Ramos (cell line): ENCODE data around the gene FAM217B.

ENCODE experiments used
- in situ Hi-C: fragments of 300-500 bp; cut with MboI; formaldehyde crosslinking; loops from one replicate; pipeline ENCODE4 v1.14.3; 2022; ENCODE audit warnings: low sequenced_read_pairs; ENCODE audit not compliant: unreplicated experiment

Gene FAM217B

DNA sequence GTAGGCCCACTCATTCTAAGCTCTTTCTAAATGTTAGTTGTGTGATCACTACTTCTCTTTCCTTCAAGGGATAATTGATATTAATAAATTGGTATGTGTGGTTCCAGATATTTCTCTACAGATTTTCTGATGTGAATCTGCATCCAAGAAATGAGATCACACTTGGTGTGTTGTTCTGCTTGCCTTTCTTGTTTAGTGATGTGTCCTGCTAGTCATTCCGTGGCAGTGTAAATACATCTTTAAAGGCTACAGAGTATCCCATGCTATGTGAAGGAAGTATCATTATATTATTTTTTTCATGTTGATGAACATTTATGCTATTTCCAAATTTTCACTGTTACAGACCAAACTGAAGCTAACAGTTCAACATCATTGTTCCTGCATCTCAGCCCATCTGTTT, 31.2 kb downstream of the FAM217B start:
- in situ Hi-C loops, result no loop called here

DNA sequence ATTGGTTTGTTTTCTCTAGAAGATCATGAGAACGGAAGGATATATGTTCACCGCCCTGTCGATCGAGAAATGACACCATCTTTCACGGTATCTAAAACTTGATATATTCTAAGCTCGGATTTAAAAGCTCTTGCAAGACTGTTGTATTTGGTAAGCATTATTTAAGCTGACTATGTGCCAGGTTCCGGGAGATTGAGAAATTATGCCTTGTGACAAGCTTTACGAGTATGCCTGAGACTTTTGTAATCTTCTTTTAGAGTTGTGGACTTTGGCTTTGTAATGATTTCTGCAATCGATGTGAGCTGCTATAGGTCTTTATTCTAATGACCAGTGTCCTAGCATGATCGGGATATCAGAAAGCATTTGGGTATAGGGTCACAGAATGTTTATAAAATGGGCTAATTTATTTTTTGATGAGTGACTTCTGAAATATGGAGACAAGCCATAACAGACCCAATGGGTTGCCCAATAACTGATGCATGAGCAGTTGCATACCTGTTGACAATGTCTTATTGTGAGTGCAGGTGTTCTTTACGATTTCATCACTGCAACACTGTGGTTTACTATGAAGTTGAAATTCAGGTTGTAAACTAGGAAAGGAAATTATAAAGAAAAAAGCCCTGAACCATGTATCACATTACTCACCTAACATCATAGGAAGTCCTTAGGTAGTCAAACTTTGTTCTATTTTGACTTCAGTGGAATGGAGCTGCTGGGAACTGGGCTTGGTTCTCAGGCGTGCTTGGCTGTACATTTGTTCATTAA, 32.0 kb downstream of the FAM217B start:
- in situ Hi-C loops, result no loop called here

DNA sequence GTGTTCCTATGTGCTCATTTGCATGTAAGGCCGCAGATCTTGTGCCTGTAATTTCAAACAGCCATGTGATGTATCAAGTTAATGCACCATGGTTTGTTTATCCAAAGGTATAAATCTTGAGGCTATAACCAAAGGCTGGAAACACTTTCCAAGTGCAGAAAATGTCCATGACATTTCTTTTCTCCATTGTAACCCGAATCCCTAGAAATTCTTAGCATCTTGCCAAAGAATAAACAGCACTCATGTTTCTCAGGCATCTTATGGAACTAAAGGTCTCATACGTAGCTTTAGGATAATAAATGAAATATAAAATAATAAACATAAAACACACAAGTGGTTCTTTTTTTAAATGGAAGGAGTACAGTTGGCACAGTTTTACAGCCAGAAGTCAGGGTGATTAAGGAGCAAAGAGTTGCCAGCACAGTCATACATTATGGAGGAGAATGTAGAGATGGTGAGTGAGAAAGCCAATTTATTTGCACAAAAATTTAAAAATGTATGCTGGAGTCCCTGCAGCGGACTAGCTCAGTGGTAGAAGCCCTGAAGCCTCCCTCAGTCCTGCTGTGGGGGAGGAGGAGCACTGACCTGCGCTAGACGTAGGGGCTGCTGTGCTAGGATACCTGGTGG, 36.1 kb downstream of the FAM217B start:
- in situ Hi-C loops, result no loop called here

DNA sequence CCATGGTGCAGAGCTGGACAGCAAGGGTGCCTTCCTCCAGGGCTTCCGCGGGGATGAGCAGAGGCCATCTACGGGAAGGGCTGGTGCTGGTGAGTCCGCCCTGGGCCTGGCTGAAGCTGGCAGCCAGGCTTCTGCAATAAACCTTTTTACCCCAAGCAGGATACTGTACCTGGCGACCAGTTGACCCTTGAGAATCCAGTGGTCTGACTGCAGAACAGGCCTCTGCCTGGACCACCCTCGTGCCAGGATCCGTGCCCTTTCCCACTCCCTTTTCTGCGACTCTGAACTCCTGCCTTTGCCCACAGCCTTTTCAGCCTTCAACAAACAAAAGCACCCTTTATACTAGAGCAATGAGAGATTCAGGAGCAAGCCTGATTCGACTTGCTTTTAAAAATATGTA, 36.9 kb downstream of the FAM217B start:
- in situ Hi-C loops, result no loop called here

DNA sequence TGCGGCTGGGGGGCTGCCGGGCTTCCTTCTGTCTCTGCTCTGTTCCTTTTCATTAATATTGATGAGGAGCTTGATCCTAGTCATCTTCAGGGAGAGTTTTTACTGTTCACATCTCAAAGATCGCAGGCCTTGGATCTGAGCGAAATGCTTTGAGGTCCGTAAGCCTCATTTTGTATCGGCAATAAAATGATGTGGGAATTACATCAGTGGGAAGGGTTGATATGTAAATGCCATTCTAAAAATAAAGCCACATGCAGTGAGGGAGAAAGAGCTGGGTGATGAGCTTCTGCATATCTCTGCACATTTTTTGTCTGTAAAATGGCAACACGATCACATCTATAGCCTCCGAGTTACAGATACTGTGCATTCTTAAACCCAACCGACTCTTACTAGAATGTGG, 42.9 kb downstream of the FAM217B start:
- in situ Hi-C loops, result no loop called here

DNA sequence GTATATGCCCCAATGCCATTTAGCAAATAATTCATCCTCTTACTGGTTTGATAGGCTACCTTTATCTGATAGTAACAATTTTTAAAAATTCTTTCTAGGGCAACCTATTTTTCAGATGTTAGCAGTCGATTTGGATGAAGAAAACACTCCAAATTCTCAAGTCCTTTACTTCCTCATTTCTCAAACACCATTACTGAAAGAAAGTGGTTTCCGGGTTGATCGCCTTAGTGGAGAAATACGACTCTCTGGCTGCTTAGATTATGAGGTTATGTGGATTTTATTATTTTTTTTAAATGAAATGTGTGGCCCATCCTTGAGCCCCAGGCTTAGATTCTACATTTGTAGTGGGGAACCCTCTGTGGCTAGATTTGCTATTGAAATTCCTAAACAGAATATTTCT, 44.4 kb downstream of the FAM217B start:
- in situ Hi-C loops, result no loop called here

DNA sequence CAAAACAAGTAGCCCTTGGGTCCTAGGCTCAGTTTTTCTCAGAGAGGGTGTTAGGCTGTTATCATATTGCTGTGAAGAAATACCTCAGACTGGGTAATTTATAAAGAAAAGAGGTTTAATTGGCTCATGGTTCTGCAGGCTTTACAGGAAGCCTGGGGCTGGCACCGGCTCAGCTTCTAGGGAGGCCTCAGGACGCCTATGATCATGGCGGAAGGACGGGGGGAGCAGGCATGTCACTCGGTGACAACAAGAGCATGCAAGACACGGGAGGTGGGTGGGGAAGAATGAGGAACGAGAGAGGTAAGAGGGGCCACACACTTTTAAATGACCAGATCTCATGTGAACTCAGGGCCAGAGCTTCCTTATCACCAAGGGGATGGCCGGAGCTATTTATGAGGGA, 45.0 kb downstream of the FAM217B start:
- in situ Hi-C loops, result no loop called here

DNA sequence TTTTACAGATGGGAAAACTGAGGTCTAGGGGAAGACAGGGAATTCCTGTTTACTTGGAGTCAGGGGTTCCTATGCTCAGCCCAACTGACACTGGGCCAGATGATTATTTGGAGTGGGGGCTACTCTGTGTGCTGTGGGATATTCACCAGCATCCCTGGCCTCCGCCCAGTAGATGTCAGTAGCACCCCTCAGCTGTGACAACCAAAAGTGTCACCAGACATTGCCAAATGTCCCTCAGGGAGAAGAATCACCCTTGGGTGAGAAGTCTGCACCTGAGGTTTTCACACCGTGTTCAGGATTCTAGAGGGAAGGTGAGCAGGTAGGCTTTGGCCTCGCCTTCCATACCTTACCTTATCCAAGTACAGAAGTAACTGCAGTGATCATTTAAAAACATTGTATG, 45.7 kb downstream of the FAM217B start:
- in situ Hi-C loops, result no loop called here

DNA sequence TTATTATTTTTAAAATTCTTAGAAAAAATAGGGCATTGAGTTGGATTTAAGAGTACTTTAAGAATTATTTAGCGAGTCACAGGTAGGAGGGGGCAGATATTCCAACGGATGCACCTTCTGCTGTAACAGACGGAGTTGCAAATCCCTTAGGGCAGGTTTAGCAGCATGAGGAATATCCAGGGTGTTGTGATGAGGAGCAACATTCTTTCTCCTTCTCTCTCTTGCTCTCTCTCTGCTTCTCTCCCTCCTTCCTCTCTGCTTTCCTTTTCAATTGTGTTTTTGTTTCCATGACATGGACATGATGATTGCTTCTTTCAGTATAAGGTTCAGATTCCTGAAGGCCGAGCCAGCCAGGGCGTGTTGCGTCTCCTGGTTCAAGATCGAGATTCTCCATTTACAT, 46.9 kb downstream of the FAM217B start:
- in situ Hi-C loops, result no loop called here

DNA sequence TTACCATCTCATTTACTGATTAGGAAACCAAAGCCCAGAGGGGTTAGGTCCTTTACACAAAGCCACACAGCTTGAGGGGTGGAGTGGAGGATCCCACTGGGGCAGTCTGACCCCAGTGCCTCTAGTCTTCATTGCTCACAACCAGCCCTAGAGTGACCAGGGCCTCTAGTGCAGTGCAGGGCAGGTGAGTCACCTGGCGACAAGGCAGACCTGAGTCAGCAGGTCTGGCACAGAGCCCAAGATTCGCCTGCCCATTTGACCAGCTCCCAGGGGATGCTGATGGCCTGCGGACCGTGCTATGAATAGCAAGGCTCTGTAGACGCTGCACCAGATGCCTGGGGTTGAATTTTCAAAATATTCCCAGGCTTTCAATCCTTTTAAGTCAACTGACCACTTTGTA, 48.0 kb downstream of the FAM217B start:
- in situ Hi-C loops, result no loop called here

DNA sequence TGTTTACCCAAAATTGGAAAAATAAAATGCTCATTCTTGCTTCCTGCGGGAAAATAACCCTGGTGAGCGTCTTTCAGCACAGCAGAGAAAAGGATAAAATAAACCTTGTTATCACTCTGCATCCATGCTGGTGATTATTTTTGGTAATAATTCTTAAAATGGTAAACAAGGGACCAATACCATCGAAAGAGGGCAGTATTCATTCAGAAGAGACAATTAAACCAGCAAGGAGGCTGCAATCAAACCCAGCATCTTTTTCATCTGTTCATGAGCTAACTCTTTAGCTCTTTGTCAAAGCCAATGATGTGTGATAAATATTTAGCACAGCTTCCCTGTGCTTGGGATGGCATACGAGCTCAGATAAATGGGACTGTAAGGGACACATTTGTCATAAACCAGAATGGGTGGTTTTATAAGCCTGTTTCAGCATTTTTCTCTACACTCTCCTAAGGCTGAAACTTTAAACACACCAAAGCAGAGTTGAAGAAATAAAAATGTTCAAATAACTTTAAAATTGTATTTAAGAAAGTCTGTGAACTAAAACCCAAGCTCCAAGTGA, 52.4 kb downstream of the FAM217B start:
- in situ Hi-C loops, result no loop called here

DNA sequence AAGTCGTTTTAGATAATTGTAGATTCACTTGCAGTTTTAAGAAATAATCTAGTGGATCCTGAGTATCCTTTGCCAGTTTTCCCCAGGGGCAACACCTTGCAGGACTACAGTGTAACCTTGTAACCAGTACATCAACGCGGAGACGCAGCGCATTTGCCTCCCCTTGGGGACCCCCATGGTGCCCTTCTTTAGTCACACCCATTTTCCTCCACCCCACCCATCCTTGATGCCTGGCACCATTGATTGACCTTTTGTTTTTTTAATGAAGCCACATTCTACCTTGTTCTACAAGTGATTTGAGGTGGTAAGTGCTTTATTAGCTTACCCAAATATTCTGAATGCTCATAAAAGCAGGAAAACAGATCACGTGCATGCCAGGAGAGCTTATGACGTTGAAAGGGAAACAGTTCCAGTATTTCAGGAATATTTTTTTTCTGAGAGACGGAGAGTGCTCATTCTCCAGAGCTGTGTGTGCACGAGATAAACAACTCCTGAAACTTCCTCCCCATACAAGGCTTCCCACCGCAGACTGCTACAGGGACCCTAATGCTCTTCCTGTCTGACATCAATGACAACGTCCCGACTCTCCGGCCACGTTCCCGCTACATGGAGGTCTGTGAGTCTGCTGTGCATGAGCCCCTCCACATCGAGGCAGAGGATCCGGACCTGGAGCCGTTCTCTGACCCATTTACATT, 53.7 kb downstream of the FAM217B start:
- in situ Hi-C loops, result no loop called here

DNA sequence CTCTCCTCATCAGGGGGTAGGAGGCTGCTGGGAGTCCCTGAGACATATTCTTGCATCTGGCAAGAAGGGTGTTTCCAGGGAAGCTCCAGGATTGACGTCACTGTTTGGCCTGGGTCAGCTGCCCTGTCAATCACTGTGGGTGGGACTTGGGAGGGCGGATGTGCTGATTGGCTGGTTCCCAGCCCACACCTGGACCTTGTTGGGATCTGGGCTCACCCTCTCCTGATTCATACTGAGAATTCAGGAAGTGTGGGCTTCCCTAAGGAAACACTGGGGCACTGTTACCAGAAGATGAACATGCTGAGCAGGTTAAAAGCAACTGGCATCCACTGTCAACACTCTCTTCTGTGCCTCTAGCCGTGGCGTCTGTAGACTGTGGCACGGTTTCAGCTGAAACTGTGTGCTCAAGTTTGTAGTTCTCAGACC, 54.5 kb downstream of the FAM217B start:
- in situ Hi-C loops, result no loop called here

DNA sequence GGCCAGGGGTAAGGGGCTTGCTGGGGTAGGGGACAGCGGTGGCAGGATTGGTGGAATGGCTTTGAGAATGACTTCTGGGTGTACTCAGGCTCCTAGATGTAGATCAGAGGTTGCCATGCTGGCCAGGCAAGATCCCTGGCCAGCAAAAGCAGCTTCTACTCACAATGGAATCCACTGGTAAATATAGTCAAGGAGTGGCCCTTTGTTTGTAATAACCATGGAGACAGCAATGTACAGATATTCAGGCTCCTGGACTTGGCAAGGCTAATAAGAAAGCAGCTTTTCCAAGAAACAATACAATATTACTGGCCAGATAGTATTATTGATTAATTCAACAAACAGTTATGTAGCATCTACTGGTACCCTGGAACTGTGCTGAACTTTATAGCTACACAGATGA, 55.9 kb downstream of the FAM217B start:
- in situ Hi-C loops, result no loop called here

DNA sequence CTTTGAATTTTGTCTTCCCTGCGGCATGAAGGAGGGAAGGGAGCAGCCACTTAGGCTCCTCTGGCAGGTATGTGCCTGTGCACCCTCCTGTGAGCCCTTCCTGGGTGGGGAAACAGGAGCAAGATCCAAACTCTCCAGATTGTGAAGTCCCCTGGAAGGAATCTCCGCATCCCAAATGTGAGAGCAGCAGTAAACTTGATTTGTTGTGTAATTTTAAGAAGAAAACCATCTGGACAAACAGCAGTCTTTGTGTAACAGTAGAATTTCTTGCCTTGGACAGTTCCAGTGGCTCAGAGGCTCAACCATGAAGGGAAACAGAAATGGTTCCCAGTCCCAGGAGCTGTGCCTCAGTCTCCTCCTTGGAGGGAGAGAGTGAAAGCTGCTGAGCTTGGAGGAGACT, 57.7 kb downstream of the FAM217B start:
- in situ Hi-C loops, result no loop called here
